ENCODE results near the gene HOXC13. TPM values are rescaled to one million over a fixed set of nuclear protein-coding genes. Genes with fewer than 3 reads are reported as not detected.

HOXC13 gene, protein sequence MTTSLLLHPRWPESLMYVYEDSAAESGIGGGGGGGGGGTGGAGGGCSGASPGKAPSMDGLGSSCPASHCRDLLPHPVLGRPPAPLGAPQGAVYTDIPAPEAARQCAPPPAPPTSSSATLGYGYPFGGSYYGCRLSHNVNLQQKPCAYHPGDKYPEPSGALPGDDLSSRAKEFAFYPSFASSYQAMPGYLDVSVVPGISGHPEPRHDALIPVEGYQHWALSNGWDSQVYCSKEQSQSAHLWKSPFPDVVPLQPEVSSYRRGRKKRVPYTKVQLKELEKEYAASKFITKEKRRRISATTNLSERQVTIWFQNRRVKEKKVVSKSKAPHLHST
- total RNA-seq (not detected), total RNA-seq (0 to 0.08 (median 0) reads per million in 172 experiments)
- polyA plus RNA-seq (2013, experiment 1 of 2) = not detected
- polyA plus RNA-seq (2013, experiment 2 of 2) = not detected

GRCh38 chr12:53938326-53939140, at the start of gene HOXC13:
Gene HOXC13, plus strand, starts transcription at chr12:53938831. Its CDS starts 76 bp downstream, at chr12:53938907.
- no peaks in the 10 kb centered on the region for H3K36me3 ChIP-seq (ENCODE audit: insufficient read depth, low read length)
- peaks cover 0 to 38% of the 10 kb centered on the region in 2 experiments for H3K9me3 ChIP-seq (ENCODE audit: control insufficient read depth in 1 of 2, insufficient read depth in 1 of 2, low read length in 2 of 2)
- peak in 4 of 14 experiments; percentile 16 to 48 (median 32) for DNase-seq
- Mint-ChIP-seq H3K27ac (no peak within 1 kb of the TSS), H3K9me3 (no peaks in the 10 kb centered on the region), H3K4me1 (ENCODE audit: low read depth) (peaks cover 35% of the 10 kb centered on the region), H3K27me3 (peaks cover 90% of the 10 kb centered on the region), H3K4me3 (no peak within 1 kb of the TSS), H3K36me3 (ENCODE audit: low read depth) (no peaks in the 10 kb centered on the region)
- TF ChIP-seq CTCF (IDR thresholded peaks at IDR 0.05) = no peak
- no peak within 1 kb of the TSS for H3K27ac ChIP-seq (ENCODE audit: low read depth in 1 of 2, low read length in 2 of 2)
- POLR2A ChIA-PET = interaction anchor here (1.3 kb wide), 1 partner anchor 10 kb away, joined by 3 read pairs; no protein-coding TSS in a partner anchor
- no peak within 1 kb of the TSS for H3K4me3 ChIP-seq (ENCODE audit: low read length)
- peaks cover 19% of the 10 kb centered on the region for H3K4me1 ChIP-seq (ENCODE audit: insufficient read depth, low read length)
- ATAC-seq (ENCODE audit: poor library complexity) = peak; percentile 46
- intact Hi-C loops (cut with DNase I, micrococcal nuclease) = no loop called here
- H3K27me3 ChIP-seq (ENCODE audit: control insufficient read depth in 1 of 2, insufficient read depth in 2 of 2, low read length in 2 of 2) = peaks cover 82 to 98% of the 10 kb centered on the region in 2 experiments
- CTCF ChIA-PET = no interaction called here

GRCh38 chr12:53890081-53890480, 48.5 kb upstream of the HOXC13 start:
- no peak for ATAC-seq (ENCODE audit: poor library complexity)
- no peak overlapping the region for H3K27ac ChIP-seq (ENCODE audit: low read depth in 1 of 2, low read length in 2 of 2)
- CTCF ChIA-PET = no interaction called here
- Mint-ChIP-seq H3K4me3 (no peak overlapping the region), H3K27me3 (peaks cover 90% of the 10 kb centered on the region), H3K9me3 (no peaks in the 10 kb centered on the region), H3K36me3 (ENCODE audit: low read depth) (no peaks in the 10 kb centered on the region), H3K27ac (no peak overlapping the region), H3K4me1 (ENCODE audit: low read depth) (no peaks in the 10 kb centered on the region)
- POLR2A ChIA-PET = no interaction called here
- H3K4me1 ChIP-seq (ENCODE audit: insufficient read depth, low read length) = no peaks in the 10 kb centered on the region
- peaks cover 30 to 53% of the 10 kb centered on the region in 2 experiments for H3K27me3 ChIP-seq (ENCODE audit: control insufficient read depth in 1 of 2, insufficient read depth in 2 of 2, low read length in 2 of 2)
- TF ChIP-seq CTCF (IDR thresholded peaks at IDR 0.05) = no peak
- no peaks in the 10 kb centered on the region for H3K36me3 ChIP-seq (ENCODE audit: insufficient read depth, low read length)
- H3K4me3 ChIP-seq (ENCODE audit: low read length) = no peak overlapping the region
- no peak for DNase-seq
- H3K9me3 ChIP-seq (ENCODE audit: control insufficient read depth in 1 of 2, insufficient read depth in 1 of 2, low read length in 2 of 2) = no peaks in the 10 kb centered on the region
- intact Hi-C loops (cut with DNase I, micrococcal nuclease) = no loop called here

DNA sequence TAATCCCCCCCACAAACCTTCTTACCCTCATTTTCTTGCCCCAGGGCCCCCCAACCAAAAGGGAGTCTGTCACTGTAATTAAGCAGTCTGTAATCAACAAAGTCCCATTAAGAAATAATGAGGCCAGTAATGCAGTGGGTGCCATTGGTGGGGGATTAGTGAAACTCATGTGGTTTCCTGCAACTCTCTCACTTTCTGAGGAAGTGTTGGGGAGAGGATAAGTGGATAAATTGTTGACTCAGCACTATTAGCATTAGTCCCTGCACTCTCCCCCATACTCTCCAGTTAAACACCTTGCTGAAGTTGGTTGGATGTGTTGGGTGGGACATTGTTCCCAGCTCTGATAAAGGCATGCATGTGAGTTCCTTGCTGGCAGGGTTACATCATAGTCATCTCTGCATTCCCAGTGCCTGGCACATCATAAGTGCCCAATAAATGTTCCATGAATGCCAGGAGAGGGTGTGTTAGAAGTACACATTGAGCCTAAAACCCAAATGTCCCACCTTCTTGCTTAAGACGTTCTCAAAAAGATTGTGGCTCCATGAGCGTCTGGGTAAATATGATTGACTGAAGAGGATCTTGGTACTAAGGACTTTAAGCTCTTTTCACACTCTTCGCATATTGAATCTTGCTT, 45.8 kb upstream of the HOXC13 start:
- H3K9me3 Mint-ChIP-seq = no peaks in the 10 kb centered on the region
- H3K27me3 Mint-ChIP-seq = peaks cover 93% of the 10 kb centered on the region
- ChIA-PET POLR2A (no interaction called here), CTCF (no interaction called here)
- Histone ChIP-seq H3K27me3 (ENCODE audit: control insufficient read depth in 1 of 2, insufficient read depth in 2 of 2, low read length in 2 of 2) (peaks cover 33 to 70% of the 10 kb centered on the region in 2 experiments), H3K27ac (ENCODE audit: low read depth in 1 of 2, low read length in 2 of 2) (no peak overlapping the region), H3K4me1 (ENCODE audit: insufficient read depth, low read length) (no peaks in the 10 kb centered on the region), H3K4me3 (ENCODE audit: low read length) (no peak overlapping the region), H3K9me3 (ENCODE audit: control insufficient read depth in 1 of 2, insufficient read depth in 1 of 2, low read length in 2 of 2) (no peaks in the 10 kb centered on the region), H3K36me3 (ENCODE audit: insufficient read depth, low read length) (no peaks in the 10 kb centered on the region)
- H3K36me3 Mint-ChIP-seq (ENCODE audit: low read depth) = no peaks in the 10 kb centered on the region
- H3K4me1 Mint-ChIP-seq (ENCODE audit: low read depth) = no peaks in the 10 kb centered on the region
- no peak overlapping the region for H3K4me3 Mint-ChIP-seq
- no peak for DNase-seq
- no peak overlapping the region for H3K27ac Mint-ChIP-seq
- no peak for TF ChIP-seq CTCF (IDR thresholded peaks at IDR 0.05)
- no peak for ATAC-seq (ENCODE audit: poor library complexity)
- intact Hi-C loops (cut with DNase I, micrococcal nuclease) = no loop called here

Measured in CD4-positive, alpha-beta T cell (primary cell).